Prostate gland (tissue), 2 donors: ENCODE results near the gene CD3G.

Source experiments
- POLR2A ChIP-seq: fragments of 450-650 bp; IDR thresholded peaks from one replicate; pipeline ENCODE4 v1.6.1; 2016; ENCODE audit warnings: antibody characterized with exemption, mild to moderate bottlenecking
- TF ChIP-seq, protein P1 (sequence below), 4 experiments: fragments of 200-600 bp in 2 of 4; fragments of 450-650 bp in 2 of 4; sonication (generic) in 2 of 4; IDR thresholded peaks; 1 replicate in 3 of 4; 2 replicates in 1 of 4; pipeline ENCODE4 v1.5.1; 2016 to 2019; ENCODE audit warnings: antibody characterized with exemption in 4 of 4, mild to moderate bottlenecking in 2 of 4, moderate library complexity in 2 of 4

GRCh38 chr11:118340449-118340848 is 3.7 kb upstream of the CD3G start:
- TF ChIP-seq, protein P1, sequence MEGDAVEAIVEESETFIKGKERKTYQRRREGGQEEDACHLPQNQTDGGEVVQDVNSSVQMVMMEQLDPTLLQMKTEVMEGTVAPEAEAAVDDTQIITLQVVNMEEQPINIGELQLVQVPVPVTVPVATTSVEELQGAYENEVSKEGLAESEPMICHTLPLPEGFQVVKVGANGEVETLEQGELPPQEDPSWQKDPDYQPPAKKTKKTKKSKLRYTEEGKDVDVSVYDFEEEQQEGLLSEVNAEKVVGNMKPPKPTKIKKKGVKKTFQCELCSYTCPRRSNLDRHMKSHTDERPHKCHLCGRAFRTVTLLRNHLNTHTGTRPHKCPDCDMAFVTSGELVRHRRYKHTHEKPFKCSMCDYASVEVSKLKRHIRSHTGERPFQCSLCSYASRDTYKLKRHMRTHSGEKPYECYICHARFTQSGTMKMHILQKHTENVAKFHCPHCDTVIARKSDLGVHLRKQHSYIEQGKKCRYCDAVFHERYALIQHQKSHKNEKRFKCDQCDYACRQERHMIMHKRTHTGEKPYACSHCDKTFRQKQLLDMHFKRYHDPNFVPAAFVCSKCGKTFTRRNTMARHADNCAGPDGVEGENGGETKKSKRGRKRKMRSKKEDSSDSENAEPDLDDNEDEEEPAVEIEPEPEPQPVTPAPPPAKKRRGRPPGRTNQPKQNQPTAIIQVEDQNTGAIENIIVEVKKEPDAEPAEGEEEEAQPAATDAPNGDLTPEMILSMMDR (IDR thresholded peaks at IDR 0.05), result no peak
- no peak for TF ChIP-seq POLR2A
